Smooth muscle cell (in vitro differentiated cells): ENCODE results near the gene TARS3. TPM values are rescaled to one million over a fixed set of nuclear protein-coding genes. Genes with fewer than 3 reads are reported as not detected.

Source experiments
- DNase-seq: peaks from one replicate; lab custom pipeline; 2025; ENCODE audit not compliant: unreplicated experiment; lab: John Stamatoyannopoulos, UW
- H2AFZ ChIP-seq: fragments of 200-600 bp; sonication (generic); 2 replicates; pipeline ENCODE4 v1.6.0; 2016; ENCODE audit warnings: antibody characterized with exemption, low read depth, mild to moderate bottlenecking
- H3F3A ChIP-seq: fragments of 200-600 bp; sonication (generic); 2 replicates; pipeline ENCODE4 v1.6.0; 2017; ENCODE audit warnings: antibody characterized with exemption, low read depth
- H3K27ac ChIP-seq: fragments of 200-600 bp; sonication (generic); 2 replicates; pipeline ENCODE4 v1.5.1; 2016; ENCODE audit warnings: low read depth, mild to moderate bottlenecking
- H3K27me3 ChIP-seq: fragments of 200-600 bp; sonication (generic); 2 replicates; pipeline ENCODE4 v1.6.1; 2016; ENCODE audit warnings: low read depth, mild to moderate bottlenecking
- H3K36me3 ChIP-seq: fragments of 200-600 bp; sonication (generic); 2 replicates; pipeline ENCODE4 v1.5.1; 2016; ENCODE audit warnings: low read depth
- H3K4me1 ChIP-seq: fragments of 200-600 bp; sonication (generic); 2 replicates; pipeline ENCODE4 v1.5.1; 2016; ENCODE audit warnings: low read depth
- H3K4me2 ChIP-seq: fragments of 200-600 bp; sonication (generic); 2 replicates; pipeline ENCODE4 v1.6.0; 2016; ENCODE audit warnings: mild to moderate bottlenecking
- H3K4me3 ChIP-seq: fragments of 200-600 bp; sonication (generic); 2 replicates; pipeline ENCODE4 v1.5.1; 2016; ENCODE audit warnings: mild to moderate bottlenecking
- H3K79me2 ChIP-seq: fragments of 200-600 bp; sonication (generic); 2 replicates; pipeline ENCODE4 v1.6.0; 2016; ENCODE audit warnings: low read depth, mild to moderate bottlenecking
- H3K9ac ChIP-seq: fragments of 200-600 bp; sonication (generic); 2 replicates; pipeline ENCODE4 v1.6.0; 2016; ENCODE audit warnings: low read depth
- H3K9me3 ChIP-seq: fragments of 200-600 bp; sonication (generic); replicated peaks from 2 replicates; pipeline ENCODE4 v1.5.1; 2016; ENCODE audit warnings: low read depth
- H4K20me1 ChIP-seq: fragments of 200-600 bp; sonication (generic); 2 replicates; pipeline ENCODE4 v1.6.0; 2016; ENCODE audit warnings: low read depth
- WGBS: methylation state at CpG from one replicate; pipeline ENCODE4 v1.1.7; 2016; ENCODE audit warnings: low lambda C conversion rate; 5-methylcytosine and 5-hydroxymethylcytosine counted together
- polyA plus RNA-seq: library from polyadenylated mRNA; unstranded; fragments of >200 nt; fragmentation: Nextera tagmentation; extraction: Ambion mirVana; gene quantifications from 2 replicates; pipeline ENCODE4 v1.2.1, GENCODE V29; 2016
- total RNA-seq: library from RNA; depleted of rRNA; stranded (reverse); fragments of >200 nt; gene quantifications from 2 replicates; pipeline ENCODE4 v1.2.3, GENCODE V29; 2014
- TF ChIP-seq, protein P1 (sequence below): fragments of 200-600 bp; sonication (generic); IDR thresholded peaks from 2 replicates; pipeline ENCODE4 v1.5.1; 2017; ENCODE audit warnings: borderline replicate concordance, mild to moderate bottlenecking, antibody characterized with exemption; ENCODE audit not compliant: insufficient read depth, poor library complexity, severe bottlenecking

TARS3 gene
- total and polyA plus RNA-seq, 2 experiments from 2014 or later = 20.0 to 23.0 TPM

DNA sequence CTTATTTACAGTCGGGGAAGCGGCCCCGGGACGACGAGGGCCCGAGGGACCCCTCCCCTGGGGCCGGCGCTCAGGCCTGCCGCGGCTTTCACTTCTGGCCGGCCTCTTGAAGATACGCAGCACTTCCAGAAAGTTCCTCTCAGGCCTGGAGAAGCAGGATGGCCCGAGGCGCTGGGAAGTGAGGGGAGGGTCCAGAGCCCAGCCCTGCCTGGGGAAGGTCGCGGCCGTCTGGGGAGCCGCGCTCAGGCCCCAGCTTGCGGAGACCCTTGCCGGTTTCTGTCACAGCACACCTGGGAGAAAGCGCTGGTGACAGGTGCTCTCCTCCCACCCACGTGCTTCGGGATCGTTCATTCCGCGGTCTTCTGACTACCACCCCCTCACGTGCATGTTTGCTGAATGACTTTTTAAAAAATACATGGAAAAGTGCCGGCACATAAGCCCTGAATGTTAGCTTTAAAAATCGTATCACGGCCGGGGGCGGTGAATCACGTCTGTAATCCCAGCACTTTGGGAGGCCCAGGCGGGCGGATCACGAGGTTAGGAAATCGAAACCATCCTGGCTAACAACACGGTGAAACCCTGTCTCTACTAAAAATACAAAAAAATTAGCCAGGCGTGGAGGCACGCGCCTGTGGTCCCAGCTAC lies 71.4 kb downstream of the TARS3 start:
- peak overlapping the region; percentile 87 for H3K9ac ChIP-seq
- no peaks in the 10 kb centered on the region for H3K36me3 ChIP-seq
- peaks cover 12% of the 10 kb centered on the region for H3F3A ChIP-seq
- peak overlapping the region; percentile 79 for H3K4me3 ChIP-seq
- no peaks in the 10 kb centered on the region for H3K27me3 ChIP-seq
- peak overlapping the region; percentile 89 for H3K27ac ChIP-seq
- TF ChIP-seq, protein P1, sequence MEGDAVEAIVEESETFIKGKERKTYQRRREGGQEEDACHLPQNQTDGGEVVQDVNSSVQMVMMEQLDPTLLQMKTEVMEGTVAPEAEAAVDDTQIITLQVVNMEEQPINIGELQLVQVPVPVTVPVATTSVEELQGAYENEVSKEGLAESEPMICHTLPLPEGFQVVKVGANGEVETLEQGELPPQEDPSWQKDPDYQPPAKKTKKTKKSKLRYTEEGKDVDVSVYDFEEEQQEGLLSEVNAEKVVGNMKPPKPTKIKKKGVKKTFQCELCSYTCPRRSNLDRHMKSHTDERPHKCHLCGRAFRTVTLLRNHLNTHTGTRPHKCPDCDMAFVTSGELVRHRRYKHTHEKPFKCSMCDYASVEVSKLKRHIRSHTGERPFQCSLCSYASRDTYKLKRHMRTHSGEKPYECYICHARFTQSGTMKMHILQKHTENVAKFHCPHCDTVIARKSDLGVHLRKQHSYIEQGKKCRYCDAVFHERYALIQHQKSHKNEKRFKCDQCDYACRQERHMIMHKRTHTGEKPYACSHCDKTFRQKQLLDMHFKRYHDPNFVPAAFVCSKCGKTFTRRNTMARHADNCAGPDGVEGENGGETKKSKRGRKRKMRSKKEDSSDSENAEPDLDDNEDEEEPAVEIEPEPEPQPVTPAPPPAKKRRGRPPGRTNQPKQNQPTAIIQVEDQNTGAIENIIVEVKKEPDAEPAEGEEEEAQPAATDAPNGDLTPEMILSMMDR = no peak
- peaks cover 27% of the 10 kb centered on the region for H4K20me1 ChIP-seq
- H3K4me2 ChIP-seq = peak overlapping the region; percentile 93
- H2AFZ ChIP-seq = peak overlapping the region; percentile 68
- no peak for DNase-seq
- H3K79me2 ChIP-seq = peaks cover 35% of the 10 kb centered on the region
- whole genome bisulfite sequencing = 40% methylated on average over 42 of the region's 42 CpGs
- peaks cover 14% of the 10 kb centered on the region for H3K4me1 ChIP-seq
- H3K9me3 ChIP-seq = no peaks in the 10 kb centered on the region

DNA sequence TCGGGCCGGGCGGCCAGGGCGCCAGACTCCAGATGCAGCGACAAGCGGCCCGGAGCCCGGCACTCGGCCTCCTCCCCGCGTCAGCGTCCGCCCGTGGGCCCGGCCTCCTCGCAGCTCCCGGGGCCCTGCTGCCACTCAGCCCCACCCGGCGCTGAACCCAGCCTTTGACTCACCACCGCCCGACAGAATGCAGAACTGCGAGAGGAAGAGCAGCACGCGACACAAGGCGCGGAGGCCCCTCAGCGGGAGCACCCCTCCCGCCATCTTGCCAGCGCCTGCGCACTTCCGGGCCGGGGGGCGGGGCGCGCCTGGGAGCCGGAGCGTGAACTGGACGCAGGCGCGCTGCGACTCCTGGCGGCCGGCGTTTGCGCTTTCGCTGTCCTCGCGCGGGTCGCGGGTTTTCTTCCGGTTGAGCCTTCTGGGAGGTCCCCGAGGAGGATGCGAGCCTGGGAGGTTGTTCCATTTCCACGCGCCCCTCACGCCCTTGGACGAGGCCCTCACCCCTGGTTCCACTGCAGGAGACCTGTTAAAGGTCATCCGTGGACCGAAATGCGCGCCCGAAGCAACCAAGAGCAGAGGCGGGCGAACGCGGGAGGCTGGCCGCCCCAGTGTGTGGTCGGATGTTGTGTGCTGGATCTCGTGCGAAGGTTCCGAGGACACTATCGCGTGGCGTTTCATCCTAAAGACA lies 72.0 kb downstream of the TARS3 start, which contains the start of gene TM2D3:
TSS of gene TM2D3 (minus strand) at position 284 of the 688 bp plus-strand sequence. CDS start at position 264, 20 bp downstream.
- H3K9me3 ChIP-seq = no peaks in the 10 kb centered on the region
- H3K4me2 ChIP-seq = peak within 1 kb of the TSS; percentile 93
- peak within 1 kb of the TSS; percentile 68 for H2AFZ ChIP-seq
- peaks cover 2% of the 10 kb centered on the region for H3K36me3 ChIP-seq
- peak within 1 kb of the TSS; percentile 79 for H3K4me3 ChIP-seq
- TF ChIP-seq, protein P1 = peak; percentile 76
- peak within 1 kb of the TSS; percentile 89 for H3K27ac ChIP-seq
- peaks cover 29% of the 10 kb centered on the region for H4K20me1 ChIP-seq
- peaks cover 14% of the 10 kb centered on the region for H3K4me1 ChIP-seq
- WGBS = under 1% methylated on average over 66 of the region's 75 CpGs
- H3K9ac ChIP-seq = peak within 1 kb of the TSS; percentile 87
- DNase-seq = peak; percentile 84
- H3K79me2 ChIP-seq = peaks cover 42% of the 10 kb centered on the region
- H3F3A ChIP-seq = peaks cover 12% of the 10 kb centered on the region
- H3K27me3 ChIP-seq = no peaks in the 10 kb centered on the region

DNA sequence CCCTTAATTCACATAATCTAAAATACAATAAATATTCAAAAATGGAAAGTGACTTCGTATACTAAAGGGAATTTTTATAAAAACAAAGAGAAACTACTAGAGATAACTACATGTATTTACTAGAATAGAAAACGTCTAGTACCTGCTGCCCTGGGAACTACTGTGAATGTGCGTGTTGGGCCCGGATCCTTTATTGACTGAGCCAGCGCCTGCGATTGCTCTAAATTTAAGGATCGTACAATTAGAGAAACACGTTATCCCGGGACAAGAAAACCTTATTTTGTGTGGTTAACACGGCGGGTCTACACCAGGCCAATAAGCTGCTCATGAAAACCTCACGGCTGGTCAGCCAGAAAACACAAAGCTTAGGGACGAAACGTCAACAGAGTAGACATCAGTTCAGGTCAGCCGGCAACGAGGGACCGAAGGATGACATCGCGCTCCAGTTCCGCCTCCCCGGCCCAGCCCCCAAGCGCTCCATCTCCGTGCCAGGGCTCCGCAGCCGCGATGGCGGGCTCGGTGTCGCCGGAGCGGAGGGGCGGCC lies 72.6 kb downstream of the TARS3 start:
- peaks cover 6% of the 10 kb centered on the region for H3K36me3 ChIP-seq
- peak overlapping the region; percentile 79 for H3K4me3 ChIP-seq
- H3K79me2 ChIP-seq = peaks cover 42% of the 10 kb centered on the region
- no peaks in the 10 kb centered on the region for H3K27me3 ChIP-seq
- peak overlapping the region; percentile 89 for H3K27ac ChIP-seq
- H3F3A ChIP-seq = peaks cover 12% of the 10 kb centered on the region
- peak overlapping the region; percentile 93 for H3K4me2 ChIP-seq
- peaks cover 14% of the 10 kb centered on the region for H3K4me1 ChIP-seq
- H3K9me3 ChIP-seq = no peaks in the 10 kb centered on the region
- H4K20me1 ChIP-seq = peaks cover 29% of the 10 kb centered on the region
- no peak for DNase-seq
- TF ChIP-seq, protein P1 = no peak
- 1% methylated on average over 31 of the region's 32 CpGs for WGBS
- peak overlapping the region; percentile 6 for H2AFZ ChIP-seq
- peak overlapping the region; percentile 86 for H3K9ac ChIP-seq
